Activated B cell treated with CpG ODN at 0.5 μM for 24 hours (primary cell): ENCODE measurements around the gene GPR101. TPM values are rescaled to one million over a fixed set of nuclear protein-coding genes. Genes with fewer than 3 reads are reported as not detected.

ENCODE experiments used
- ATAC-seq: fragments of 200-7000 bp; cut with Tn5 transposase; one replicate; pipeline ENCODE4 v1.10.0; 2021; ENCODE audit warnings: low read depth, mild to moderate bottlenecking, moderate library complexity
- CTCF ChIA-PET: fragments of 350-600 bp; sonication (Branson Sonifier 250); formaldehyde crosslinking; loops from one replicate; lab custom pipeline; 2021; ENCODE audit warnings: antibody characterized with exemption; lab: Charles Lee
- POLR2A ChIA-PET: fragments of 350-600 bp; sonication (Branson Sonifier 250); formaldehyde crosslinking; loops from one replicate; lab custom pipeline; 2021; ENCODE audit warnings: antibody characterized with exemption; lab: Charles Lee
- DNase-seq: peaks from one replicate; pipeline ENCODE4 v3.0.0; 2022
- H3K27ac Mint-ChIP-seq: one replicate; pipeline ENCODE4 v1.8.0; 2020; ENCODE audit warnings: mixed read lengths
- H3K27me3 Mint-ChIP-seq: one replicate; pipeline ENCODE4 v1.8.0; 2021; ENCODE audit warnings: mixed read lengths
- H3K36me3 Mint-ChIP-seq: one replicate; pipeline ENCODE4 v1.8.0; 2021; ENCODE audit warnings: low read depth, mixed read lengths
- H3K4me1 Mint-ChIP-seq: one replicate; pipeline ENCODE4 v1.8.0; 2021; ENCODE audit warnings: mixed read lengths
- H3K4me3 Mint-ChIP-seq: one replicate; pipeline ENCODE4 v1.8.0; 2020; ENCODE audit warnings: mild to moderate bottlenecking, mixed read lengths
- H3K9me3 Mint-ChIP-seq: one replicate; pipeline ENCODE4 v1.8.0; 2020; ENCODE audit warnings: mixed read lengths
- intact Hi-C: fragments of 100-400 bp; cut with micrococcal nuclease; formaldehyde crosslinking; loops from one replicate; pipeline ENCODE4 v1.15.1; 2024
- total RNA-seq: library from RNA; stranded (reverse); gene quantifications from 2 replicates; pipeline ENCODE4 v1.2.3, GENCODE V29; 2022
- TF ChIP-seq, protein P1 (sequence below): fragments of 200-600 bp; IDR thresholded peaks from one replicate; pipeline ENCODE4 v1.8.0; 2022; ENCODE audit warnings: antibody characterized with exemption, mild to moderate bottlenecking

Gene GPR101, protein sequence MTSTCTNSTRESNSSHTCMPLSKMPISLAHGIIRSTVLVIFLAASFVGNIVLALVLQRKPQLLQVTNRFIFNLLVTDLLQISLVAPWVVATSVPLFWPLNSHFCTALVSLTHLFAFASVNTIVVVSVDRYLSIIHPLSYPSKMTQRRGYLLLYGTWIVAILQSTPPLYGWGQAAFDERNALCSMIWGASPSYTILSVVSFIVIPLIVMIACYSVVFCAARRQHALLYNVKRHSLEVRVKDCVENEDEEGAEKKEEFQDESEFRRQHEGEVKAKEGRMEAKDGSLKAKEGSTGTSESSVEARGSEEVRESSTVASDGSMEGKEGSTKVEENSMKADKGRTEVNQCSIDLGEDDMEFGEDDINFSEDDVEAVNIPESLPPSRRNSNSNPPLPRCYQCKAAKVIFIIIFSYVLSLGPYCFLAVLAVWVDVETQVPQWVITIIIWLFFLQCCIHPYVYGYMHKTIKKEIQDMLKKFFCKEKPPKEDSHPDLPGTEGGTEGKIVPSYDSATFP
- total RNA-seq: not detected in 2 replicates

DNA sequence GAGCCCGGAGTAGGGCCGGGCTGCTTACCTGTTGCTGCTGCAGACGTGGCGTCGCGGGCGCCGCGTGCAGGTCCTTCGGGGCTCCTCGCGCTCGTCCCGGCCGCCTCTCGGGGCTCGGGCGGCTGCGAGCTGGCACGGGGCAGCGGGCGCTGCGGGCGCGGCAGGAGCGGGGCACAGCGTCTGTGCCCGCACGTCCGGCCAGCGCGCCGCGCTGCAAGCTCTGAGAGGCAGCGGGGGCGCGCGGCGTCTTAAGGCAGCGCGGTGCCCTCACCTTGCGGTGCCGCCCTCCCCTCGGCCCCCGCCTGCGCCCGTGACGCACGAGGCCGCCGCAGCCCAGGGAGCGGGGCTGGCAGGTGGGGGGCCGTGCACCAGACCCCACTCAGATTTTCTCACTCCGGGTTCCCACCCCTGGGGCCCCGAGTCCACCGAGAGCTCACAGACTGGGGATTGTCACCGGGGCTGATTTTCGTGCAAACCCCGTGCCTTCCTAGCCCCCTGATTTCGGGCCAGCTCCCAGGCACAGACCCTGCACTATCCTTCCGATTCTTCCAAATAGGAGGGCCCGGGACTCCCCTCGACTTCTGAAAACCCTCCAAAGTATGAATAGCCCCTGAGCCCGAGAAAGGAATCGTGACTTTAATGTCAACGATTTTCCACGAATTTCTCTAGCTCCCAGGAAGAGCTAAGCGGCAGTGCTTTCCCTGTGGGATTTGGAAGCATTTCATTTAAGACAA, at the start of gene GPR101:
Gene GPR101 (minus strand): TSS at position 222 of the 734 bp plus-strand sequence. CDS start 2,321 bp downstream, outside the sequence.
- TF ChIP-seq, protein P1, sequence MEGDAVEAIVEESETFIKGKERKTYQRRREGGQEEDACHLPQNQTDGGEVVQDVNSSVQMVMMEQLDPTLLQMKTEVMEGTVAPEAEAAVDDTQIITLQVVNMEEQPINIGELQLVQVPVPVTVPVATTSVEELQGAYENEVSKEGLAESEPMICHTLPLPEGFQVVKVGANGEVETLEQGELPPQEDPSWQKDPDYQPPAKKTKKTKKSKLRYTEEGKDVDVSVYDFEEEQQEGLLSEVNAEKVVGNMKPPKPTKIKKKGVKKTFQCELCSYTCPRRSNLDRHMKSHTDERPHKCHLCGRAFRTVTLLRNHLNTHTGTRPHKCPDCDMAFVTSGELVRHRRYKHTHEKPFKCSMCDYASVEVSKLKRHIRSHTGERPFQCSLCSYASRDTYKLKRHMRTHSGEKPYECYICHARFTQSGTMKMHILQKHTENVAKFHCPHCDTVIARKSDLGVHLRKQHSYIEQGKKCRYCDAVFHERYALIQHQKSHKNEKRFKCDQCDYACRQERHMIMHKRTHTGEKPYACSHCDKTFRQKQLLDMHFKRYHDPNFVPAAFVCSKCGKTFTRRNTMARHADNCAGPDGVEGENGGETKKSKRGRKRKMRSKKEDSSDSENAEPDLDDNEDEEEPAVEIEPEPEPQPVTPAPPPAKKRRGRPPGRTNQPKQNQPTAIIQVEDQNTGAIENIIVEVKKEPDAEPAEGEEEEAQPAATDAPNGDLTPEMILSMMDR: no peak
- Mint-ChIP-seq H3K4me3 (no peak within 1 kb of the TSS), H3K36me3 (no peaks in the 10 kb centered on the region), H3K9me3 (no peaks in the 10 kb centered on the region), H3K4me1 (peaks cover 12% of the 10 kb centered on the region), H3K27ac (no peak within 1 kb of the TSS), H3K27me3 (peaks cover 36% of the 10 kb centered on the region)
- DNase-seq (no peak), ATAC-seq (peak; percentile 32)
- CTCF ChIA-PET: no interaction called here
- POLR2A ChIA-PET: no interaction called here
- intact Hi-C loops: no loop called here

DNA sequence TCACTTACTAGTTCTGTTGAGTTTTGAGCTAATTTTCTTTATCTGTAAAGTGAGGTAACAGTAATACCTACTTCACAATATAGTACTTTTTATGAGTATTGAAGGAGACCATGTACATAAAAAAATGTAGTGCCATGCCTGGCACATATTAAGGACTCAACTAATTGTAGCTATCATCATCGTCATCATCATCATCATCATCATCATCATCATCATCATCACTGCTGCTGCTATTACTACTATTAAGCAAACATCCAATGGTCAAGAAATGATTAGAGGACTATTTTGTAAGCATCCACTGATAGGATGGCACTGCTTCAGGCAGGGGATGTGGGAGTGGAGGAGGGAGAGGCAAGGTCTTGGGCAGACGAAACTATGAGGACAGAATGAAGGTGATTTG, 47.4 kb upstream of the GPR101 start:
- POLR2A ChIA-PET: no interaction called here
- DNase-seq (no peak), ATAC-seq (no peak)
- Mint-ChIP-seq H3K27me3 (peaks cover 10% of the 10 kb centered on the region), H3K27ac (no peak overlapping the region), H3K36me3 (no peaks in the 10 kb centered on the region), H3K9me3 (no peaks in the 10 kb centered on the region), H3K4me1 (no peaks in the 10 kb centered on the region), H3K4me3 (no peak overlapping the region)
- intact Hi-C loops: no loop called here
- CTCF ChIA-PET: no interaction called here
- TF ChIP-seq, protein P1: no peak

DNA sequence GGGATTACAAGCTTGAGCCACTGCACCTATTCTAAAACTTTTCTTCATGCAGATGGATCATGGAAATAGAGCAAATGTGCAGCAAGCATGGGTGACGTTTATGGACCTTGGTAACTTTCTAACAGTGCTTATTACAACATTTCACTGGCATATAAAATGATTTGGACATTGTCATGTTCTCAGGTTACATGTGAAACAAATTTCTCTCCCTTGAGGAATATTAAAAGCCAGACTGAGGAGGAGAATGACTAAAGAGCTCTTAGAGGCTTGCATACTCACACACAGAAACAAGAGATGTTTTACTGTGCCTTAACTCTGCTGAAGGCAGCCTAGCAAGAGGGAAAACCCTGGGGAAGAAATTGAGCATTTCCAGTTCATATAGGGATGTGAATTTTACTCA, 38.6 kb upstream of the GPR101 start:
- no peaks in the 10 kb centered on the region for H3K9me3 Mint-ChIP-seq
- H3K27me3 Mint-ChIP-seq: no peaks in the 10 kb centered on the region
- H3K36me3 Mint-ChIP-seq: no peaks in the 10 kb centered on the region
- intact Hi-C loops: no loop called here
- TF ChIP-seq, protein P1: no peak
- H3K4me1 Mint-ChIP-seq: no peaks in the 10 kb centered on the region
- ChIA-PET CTCF (no interaction called here), POLR2A (no interaction called here)
- H3K27ac Mint-ChIP-seq: no peak overlapping the region
- ATAC-seq (no peak), DNase-seq (no peak)
- no peak overlapping the region for H3K4me3 Mint-ChIP-seq

DNA sequence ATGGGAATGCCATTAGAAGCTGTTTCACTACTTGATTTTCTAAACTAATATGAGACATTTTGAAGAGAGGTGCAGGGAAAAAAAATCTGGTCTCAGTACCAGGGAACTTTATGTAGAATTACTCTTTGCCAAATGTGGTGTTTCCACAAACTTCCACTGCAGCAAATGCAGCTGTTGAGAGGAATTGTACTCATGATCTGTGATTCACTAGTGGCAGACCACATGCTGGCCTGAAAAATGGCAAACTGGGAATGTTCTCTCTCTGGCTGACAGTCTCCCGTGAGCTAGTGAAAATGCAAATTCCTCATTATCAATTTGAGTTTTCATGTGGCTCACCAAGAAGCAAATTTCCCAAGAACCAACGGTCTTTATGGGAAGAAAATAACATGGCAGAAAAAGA, 37.8 kb upstream of the GPR101 start:
- no peaks in the 10 kb centered on the region for H3K9me3 Mint-ChIP-seq
- intact Hi-C loops: no loop called here
- ATAC-seq: no peak

More for the DNA sequence above, 37.8 kb upstream of the GPR101 start:
- TF ChIP-seq, protein P1: no peak
- Mint-ChIP-seq H3K36me3 (no peaks in the 10 kb centered on the region), H3K4me1 (no peaks in the 10 kb centered on the region), H3K4me3 (no peak overlapping the region), H3K27ac (no peak overlapping the region), H3K27me3 (no peaks in the 10 kb centered on the region)
- no peak for DNase-seq
- ChIA-PET POLR2A (no interaction called here), CTCF (no interaction called here)
